ENCODE results near the gene HS2ST1. TPM values are rescaled to one million over a fixed set of nuclear protein-coding genes. Genes with fewer than 3 reads are reported as not detected.

Gene HS2ST1
- total and polyA plus RNA-seq, 11 donors = 3.4 to 20.3 (median 13.6) TPM

DNA sequence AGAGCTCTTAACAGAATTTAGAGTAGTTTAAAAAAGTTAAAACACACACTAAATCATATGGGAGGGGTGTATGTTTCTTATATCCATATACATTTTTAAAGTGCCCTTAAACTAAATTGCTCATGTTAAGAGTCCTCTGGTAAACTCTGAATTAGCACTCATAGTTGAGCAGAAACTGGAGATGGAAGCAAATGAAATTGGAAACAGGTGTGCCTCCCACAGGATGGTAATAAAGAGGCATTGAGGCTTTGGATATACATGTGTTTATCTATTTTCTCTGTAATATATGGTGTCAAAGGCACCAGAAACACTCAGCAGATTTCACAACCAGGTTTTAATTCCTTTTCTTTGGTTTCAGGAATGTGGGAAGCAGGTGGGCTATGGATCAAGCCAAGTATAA is 188.6 kb downstream of the HS2ST1 start:
- peaks cover 0 to 16% (median 5%) of the 10 kb centered on the region in 12 donors for H3K9me3 ChIP-seq
- no peak for ATAC-seq
- H3K4me1 ChIP-seq = no peaks in the 10 kb centered on the region
- H3K4me3 ChIP-seq = no peak overlapping the region
- intact Hi-C loops (cut with DNase I) = no loop called here
- no peak for DNase-seq
- H3K36me3 ChIP-seq = peaks cover 0 to 3% (median 0%) of the 10 kb centered on the region in 9 donors
- TF ChIP-seq, protein P1, sequence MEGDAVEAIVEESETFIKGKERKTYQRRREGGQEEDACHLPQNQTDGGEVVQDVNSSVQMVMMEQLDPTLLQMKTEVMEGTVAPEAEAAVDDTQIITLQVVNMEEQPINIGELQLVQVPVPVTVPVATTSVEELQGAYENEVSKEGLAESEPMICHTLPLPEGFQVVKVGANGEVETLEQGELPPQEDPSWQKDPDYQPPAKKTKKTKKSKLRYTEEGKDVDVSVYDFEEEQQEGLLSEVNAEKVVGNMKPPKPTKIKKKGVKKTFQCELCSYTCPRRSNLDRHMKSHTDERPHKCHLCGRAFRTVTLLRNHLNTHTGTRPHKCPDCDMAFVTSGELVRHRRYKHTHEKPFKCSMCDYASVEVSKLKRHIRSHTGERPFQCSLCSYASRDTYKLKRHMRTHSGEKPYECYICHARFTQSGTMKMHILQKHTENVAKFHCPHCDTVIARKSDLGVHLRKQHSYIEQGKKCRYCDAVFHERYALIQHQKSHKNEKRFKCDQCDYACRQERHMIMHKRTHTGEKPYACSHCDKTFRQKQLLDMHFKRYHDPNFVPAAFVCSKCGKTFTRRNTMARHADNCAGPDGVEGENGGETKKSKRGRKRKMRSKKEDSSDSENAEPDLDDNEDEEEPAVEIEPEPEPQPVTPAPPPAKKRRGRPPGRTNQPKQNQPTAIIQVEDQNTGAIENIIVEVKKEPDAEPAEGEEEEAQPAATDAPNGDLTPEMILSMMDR (IDR thresholded peaks at IDR 0.05) = no peak
- no peak for TF ChIP-seq POLR2A (IDR thresholded peaks at IDR 0.05)
- no peak overlapping the region for H3K27ac ChIP-seq
- no peaks in the 10 kb centered on the region for H3K27me3 ChIP-seq

- intact Hi-C loops (cut with DNase I) = no loop called here
- H3K27me3 ChIP-seq = no peaks in the 10 kb centered on the region
Observed at GRCh38 chr1:87104140-87104539, 189.7 kb downstream of the HS2ST1 start.

DNA sequence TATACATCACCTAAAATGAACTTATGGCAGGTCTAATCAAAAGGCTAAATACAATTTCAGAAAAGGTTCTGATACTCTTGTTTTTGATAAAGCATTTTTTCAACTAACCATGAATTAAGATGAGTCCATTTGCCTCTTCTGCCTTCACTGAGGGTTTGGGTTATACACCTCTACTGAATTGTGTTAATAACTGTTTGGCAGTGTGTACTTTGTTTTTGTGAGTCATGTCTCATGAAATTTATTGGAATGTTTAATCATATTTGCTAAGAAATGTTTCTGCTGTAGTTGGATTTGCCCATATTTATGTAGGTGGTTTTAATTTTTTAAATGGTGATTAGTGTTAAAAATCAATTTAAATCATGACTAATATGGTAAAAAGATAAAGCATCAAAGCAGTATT is 190.5 kb downstream of the HS2ST1 start:
- H3K27ac ChIP-seq = no peak overlapping the region
- H3K4me3 ChIP-seq = no peak overlapping the region

More at GRCh38 chr1:87104140-87104539, 189.7 kb downstream of the HS2ST1 start:
- 88 to 97% (median 96%) methylated on average over 1 of the region's 1 CpG for WGBS, 4 donors
- H3K9me3 ChIP-seq = peaks cover 0 to 16% (median 5%) of the 10 kb centered on the region in 12 donors
- no peak overlapping the region for H3K4me3 ChIP-seq
- H3K27ac ChIP-seq = no peak overlapping the region
- ATAC-seq = no peak
- no peak for TF ChIP-seq POLR2A (IDR thresholded peaks at IDR 0.05)
- TF ChIP-seq, protein P1 (IDR thresholded peaks at IDR 0.05) = no peak
- no peak for DNase-seq
- peaks cover 0 to under 1% (median 0%) of the 10 kb centered on the region in 12 donors for H3K4me1 ChIP-seq
- H3K36me3 ChIP-seq = peaks cover 0 to 3% (median 0%) of the 10 kb centered on the region in 9 donors

DNA sequence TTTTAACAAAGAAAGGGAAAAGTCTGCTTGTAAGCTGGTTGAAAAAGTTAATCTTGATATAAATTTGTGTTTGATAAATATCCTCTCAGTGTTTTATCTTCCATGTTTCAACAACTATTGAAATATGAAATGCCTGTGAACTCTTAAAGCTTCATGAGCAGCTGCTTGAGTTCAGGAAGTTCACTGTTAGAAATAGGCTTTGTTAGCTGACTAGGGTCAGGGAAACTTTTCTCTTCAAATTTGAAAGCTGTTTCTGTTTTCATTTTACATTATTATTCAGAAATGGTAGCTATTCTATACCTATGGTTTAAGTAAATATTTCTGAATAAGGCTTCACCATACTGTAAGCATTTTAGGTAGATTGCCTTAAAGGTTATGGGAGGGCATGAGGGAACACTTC is 191.7 kb downstream of the HS2ST1 start:
- intact Hi-C loops (cut with DNase I) = no loop called here
- no peak for DNase-seq
- Histone ChIP-seq H3K36me3 (peaks cover 0 to 3% (median 0%) of the 10 kb centered on the region in 9 donors), H3K4me1 (peaks cover 0 to 6% (median 0%) of the 10 kb centered on the region in 12 donors), H3K9me3 (no peaks in the 10 kb centered on the region), H3K4me3 (no peak overlapping the region), H3K27me3 (no peaks in the 10 kb centered on the region), H3K27ac (no peak overlapping the region)
- TF ChIP-seq POLR2A (IDR thresholded peaks at IDR 0.05) = no peak
- TF ChIP-seq, protein P1 (IDR thresholded peaks at IDR 0.05) = no peak
- no peak for ATAC-seq

More for the DNA sequence above, 190.5 kb downstream of the HS2ST1 start:
- Histone ChIP-seq H3K27me3 (no peaks in the 10 kb centered on the region), H3K4me1 (peaks cover 0 to 6% (median 0%) of the 10 kb centered on the region in 12 donors), H3K9me3 (peaks cover 0 to 11% (median 3%) of the 10 kb centered on the region in 12 donors), H3K36me3 (peaks cover 0 to 3% (median 0%) of the 10 kb centered on the region in 9 donors)
- TF ChIP-seq, protein P1 (IDR thresholded peaks at IDR 0.05) = no peak
- no peak for TF ChIP-seq POLR2A (IDR thresholded peaks at IDR 0.05)
- ATAC-seq = no peak
- DNase-seq = no peak
- intact Hi-C loops (cut with DNase I) = no loop called here
